Dermis microvascular lymphatic vessel endothelial cell (primary cell): Measurements from ENCODE around the gene LPP. TPM values are rescaled to one million over a fixed set of nuclear protein-coding genes. Genes with fewer than 3 reads are reported as not detected.

ENCODE experiments used
- DNase-seq, 2 donors: peaks; one replicate each; pipeline versions ENCODE4 v3.0.0 to v3.0.0-alpha.2; 2010; ENCODE audit warnings: low read depth in 2 of 2
- total RNA-seq: library from RNA; depleted of rRNA; stranded (reverse); fragments of >200 nt; gene quantifications from 2 replicates; pipeline ENCODE4 v1.2.1, GENCODE V29; 2014

Gene LPP
- total RNA-seq, 1 donor from 2014 or later, result 23.1 TPM

DNA sequence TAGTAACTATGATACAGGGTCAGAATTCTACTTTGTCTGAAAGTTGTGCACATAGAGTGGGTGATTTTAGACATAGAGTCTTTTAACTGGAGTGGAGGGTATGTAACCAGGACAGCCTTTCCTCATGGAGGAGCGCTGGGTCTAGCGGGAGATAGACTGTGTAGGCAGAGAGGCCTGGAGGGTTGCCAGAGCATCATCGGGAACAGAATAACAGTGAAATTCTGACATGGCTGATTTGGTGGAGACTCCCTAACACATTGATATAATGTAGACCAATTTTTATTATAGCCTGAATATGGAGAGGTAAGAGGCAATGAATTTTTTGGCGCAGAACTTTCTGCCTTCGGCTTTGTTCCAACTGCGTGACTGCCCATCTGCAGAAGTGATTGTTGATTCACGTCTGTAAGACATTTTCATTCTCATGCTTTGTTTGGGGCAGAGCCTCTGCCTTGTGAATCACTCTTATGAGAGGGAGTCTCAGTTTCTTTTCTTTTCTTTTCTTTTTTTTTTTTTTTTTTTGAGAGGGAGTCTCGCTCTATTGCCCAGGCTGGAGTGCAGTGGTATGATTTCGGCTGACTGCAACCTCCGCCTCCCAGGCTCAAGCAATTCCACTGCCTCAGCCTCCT, 16.0 kb downstream of the LPP start:
- DNase-seq, result no peak

GRCh38 chr3:188170461-188171459, 16.8 kb downstream of the LPP start:
- DNase-seq, result no peak

DNA sequence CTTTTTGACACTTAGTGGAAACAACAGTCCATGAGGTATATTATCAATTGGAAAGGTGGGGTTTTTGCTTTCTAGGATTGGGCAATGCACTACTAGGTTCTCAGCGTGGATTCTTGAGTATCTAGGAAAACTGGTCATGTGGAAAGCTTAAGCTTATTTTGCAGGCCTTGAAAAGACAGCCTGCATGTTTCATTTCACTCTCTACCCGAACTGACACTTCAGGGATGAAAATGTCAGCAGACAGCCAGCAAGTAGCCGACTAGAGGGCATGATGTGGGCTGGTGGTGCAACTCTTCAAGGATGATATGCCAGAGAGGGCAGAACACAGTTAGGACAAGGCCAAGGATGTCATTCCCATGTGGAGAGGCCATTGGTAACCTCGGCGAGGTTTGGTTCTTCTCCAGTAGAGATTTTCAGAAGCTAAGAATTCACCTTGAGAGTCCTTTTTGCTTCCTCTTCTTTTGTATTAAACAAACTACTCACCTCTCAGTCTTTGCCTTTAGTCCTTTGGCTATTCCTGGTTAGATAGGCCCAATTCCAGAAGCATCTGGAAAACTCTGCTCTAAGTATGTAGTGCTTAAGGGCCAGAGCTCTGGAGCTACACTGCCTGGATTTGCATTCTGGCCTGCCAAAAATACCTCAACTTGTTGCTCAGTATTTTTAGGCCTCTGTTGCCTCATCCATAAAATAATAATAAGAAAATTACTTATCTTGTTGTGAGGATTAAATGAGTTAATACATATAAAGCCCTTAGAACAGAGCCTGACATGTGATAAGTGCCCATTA, 17.9 kb downstream of the LPP start:
- DNase-seq, result no peak

DNA sequence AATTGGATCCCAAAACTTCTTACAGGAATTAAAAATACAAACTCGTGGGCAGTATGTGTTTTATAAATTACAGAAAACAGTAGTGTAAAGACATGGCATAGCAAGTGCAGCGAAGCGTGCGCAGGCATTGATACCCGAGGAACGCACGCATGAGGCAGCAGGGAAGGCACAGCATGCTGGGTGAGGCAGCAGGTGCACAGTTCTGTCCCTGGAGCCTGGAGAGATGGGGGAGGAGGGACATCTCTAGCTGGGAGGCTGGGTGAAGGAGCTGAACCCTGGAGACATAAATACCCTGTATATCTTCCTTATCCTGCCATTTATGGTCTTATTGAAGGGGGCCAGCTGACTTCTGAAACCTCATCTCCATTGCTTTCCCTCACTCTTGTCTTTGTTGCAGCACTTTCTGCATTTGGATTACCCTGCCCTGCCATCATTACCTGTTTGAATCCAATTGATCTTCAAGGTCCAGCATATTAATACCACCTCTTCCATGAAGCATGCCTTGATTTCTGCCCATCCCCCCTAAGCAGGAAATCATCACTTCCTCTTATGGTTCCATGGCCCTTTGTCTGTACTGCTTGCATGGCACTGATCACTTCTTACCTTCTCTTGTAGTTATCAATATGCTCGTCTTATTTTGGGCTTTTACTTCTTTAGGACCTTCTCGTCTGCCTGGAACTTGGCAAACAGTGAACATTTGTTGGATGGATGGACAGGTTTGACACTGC, 20.5 kb downstream of the LPP start:
- DNase-seq, result no peak

- no peak for DNase-seq
Observed at GRCh38 chr3:188176476-188176875, 22.5 kb downstream of the LPP start.

DNA sequence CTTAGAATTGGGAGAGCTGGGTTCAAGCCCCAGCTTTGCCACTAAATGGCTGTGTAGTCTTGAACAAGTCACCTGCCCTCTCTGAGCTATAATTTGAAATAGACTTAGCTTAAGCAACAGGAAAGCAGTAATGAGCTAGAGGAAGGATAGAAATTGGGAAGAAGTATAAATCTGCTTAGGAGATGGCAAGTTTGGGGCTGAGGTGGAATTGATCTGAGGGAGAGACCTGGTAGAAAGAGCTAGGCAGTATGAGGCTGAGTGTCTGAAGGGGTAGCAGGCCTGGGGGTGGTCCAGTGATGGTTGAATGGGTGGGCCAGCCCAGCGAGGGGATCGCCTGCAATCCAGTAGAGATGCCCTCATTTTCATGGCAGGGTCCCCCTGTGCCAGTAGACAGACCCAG, 22.9 kb downstream of the LPP start:
- no peak for DNase-seq

DNA sequence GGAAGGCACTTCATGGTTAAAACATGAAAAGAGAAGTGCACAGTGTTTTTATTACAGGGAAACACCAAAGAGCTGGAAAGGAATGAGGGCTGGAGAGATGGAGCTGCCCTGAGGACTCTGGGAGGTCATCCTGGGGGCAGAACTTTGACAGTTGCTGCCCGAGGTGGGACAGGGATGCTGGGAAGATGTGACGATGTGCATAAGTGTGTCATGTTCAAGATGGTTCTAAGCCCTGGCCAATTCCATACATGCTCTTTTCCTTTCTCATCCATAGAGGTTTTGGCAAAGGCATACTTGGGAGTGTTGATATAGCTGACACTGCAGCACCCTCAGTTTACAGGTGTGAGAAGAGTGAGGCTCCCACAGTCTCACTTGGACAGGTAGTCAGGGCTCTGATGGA, 23.8 kb downstream of the LPP start:
- no peak for DNase-seq

- DNase-seq, result peak in 1 of 2 donors; percentile 19
Observed at GRCh38 chr3:188178293-188178936, 24.5 kb downstream of the LPP start.

DNA sequence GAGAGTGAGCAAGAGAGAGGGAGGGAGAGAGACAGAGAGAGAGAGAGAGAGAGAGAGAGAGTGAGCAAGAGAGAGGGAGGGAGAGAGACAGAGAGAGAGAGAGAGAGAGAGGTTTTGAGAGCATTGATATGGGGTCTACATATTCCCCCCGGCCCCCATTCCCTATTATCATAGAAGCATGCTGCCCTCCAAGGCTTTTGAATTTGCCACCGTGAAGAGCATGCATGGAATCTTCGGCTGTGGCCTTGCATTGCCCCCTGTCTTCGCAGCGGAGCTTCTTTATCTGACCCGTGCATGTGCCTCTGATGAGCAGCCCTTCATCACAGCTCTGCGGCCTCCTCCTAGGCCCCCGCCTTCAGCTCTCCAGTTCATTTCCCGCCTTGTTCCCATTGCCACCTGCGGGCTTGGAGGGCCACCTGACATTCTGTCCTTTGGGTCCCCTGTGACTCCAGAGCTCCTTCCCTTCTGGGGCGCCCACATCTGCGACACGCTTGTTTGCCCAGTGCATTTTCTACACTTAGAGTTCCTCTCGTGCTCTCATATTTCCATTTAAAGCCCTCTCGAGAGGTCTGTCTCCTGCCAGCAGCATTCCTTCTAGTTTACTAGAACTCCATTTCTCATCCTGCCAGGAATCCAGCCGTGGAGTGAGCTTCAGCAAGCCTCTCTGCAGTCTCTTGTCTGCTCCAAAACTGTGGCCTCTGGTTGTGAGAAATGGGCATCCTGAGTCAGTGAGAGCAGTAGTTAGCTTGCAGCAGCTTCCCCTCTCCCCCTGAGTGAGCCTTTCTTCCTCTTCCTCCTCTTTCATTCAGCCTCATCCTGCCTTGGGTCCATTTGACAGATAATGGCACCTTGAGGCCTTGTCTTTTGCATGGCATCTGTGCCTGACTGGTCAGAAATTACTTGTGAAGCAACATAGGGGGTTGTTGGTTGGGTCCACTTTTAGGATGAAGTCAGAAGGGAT, 25.3 kb downstream of the LPP start:
- DNase-seq, result no peak

DNA sequence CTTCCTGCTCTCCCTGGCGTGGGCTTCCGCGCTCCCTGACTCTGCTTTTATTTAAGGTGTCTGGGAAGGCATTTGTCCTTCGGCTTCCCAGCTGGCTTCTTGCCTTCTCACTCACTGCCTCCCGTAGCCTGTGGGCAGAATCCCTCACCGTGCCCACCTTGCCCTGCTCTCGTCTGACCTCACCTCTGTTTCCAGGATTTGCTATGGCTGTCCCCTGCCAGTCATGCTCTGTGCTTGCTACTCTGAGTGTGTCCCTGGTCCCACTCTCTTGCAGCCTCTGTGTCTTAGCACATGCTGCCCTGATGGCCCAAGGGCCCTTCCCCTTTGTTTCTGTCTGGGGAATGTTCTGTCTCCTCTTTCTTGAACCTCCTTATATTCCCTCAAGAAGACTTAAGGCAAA, 26.2 kb downstream of the LPP start:
- no peak for DNase-seq

- peak in 1 of 2 donors; percentile 22 for DNase-seq
Observed at GRCh38 chr3:188183452-188183851, 29.5 kb downstream of the LPP start.

- DNase-seq, result no peak
Observed at GRCh38 chr3:188184160-188184559, 30.2 kb downstream of the LPP start.

GRCh38 chr3:188184649-188185048, 30.7 kb downstream of the LPP start:
- DNase-seq, result no peak

DNA sequence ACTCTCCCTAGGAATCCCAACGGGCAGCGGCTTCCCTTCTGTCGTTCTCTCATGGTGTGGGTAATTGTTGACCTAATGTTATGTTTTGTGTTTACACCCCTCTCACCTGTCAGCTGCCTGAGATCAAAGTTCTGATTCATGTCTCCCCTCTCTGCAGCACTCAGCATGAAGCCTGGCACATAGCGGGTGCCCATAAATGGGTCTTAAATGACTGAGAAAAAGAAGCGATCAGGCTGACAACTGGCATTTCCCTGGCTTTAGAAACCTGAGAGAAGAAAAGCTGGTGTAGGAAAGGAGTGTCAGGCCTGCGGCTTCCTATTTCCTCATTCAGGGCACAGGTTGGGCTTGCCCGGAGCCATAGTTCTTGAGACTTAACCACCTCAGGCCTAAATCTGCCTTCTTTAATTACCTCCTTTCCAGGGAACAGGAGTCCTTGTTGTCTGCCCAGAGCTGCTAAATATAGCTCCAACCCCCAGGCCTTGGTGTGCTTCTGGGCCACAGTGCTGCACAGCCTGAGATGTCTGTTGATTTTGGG, 31.8 kb downstream of the LPP start:
- DNase-seq, result peak in 1 of 2 donors; percentile 11

DNA sequence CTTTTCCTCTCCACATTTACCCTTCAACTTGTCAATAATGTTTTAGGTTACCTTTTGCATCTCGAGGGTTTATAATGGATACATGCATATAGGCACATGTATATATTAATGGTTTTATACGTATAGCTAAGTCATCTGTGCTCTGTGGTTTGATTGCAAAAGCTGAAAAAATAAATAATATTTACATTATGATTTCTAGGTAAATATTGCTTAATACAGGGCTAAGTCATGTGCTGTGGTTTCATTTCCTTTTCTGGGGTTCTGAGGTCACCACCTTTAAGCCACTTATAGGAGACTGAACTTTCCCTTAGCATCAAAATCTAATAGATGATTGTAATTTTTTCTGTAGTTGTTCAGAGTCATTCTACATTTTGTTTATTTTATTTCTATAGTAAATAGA, 33.1 kb downstream of the LPP start:
- peak in 1 of 2 donors; percentile 14 for DNase-seq

- no peak for DNase-seq
Observed at GRCh38 chr3:188188911-188189310, 35.0 kb downstream of the LPP start.

DNA sequence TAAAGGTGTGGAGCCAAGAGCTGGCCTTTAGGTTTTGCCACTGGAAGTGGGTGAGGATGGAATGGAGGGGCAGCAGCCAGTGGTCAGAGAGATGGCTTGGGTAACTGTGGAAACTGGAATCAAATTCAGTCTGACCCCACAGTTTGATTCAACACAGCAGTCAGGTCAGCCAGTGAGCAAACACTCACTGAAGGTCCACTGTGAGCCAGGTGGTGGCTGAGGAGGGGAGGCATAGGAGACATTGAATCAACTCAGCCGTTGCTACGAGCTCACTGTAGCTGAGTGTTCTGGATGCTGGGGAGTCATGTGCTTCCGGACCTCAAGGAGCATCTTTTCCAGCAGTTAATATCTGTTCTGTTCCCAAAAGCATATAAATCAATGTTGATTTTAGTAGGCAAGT, 37.5 kb downstream of the LPP start:
- DNase-seq, result no peak

DNA sequence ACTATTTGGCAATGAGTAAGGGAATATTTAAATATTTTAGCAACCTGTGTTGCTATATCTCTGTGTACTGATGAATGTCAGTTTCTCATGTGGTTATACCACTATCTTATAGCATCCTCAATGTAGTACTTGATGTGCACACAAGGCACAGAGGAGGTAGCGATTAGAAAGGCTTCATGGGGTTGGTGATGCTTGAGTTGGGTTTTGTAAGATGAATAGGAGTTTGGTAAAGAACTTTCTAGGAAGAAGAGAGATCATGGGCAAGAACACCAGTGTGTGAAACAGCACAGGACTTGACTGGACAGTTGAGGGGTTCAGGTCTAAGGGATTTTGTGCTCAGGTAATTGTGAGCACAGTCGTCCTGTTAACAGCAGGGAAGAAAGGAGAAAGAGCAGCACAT, 38.1 kb downstream of the LPP start:
- DNase-seq, result no peak

DNA sequence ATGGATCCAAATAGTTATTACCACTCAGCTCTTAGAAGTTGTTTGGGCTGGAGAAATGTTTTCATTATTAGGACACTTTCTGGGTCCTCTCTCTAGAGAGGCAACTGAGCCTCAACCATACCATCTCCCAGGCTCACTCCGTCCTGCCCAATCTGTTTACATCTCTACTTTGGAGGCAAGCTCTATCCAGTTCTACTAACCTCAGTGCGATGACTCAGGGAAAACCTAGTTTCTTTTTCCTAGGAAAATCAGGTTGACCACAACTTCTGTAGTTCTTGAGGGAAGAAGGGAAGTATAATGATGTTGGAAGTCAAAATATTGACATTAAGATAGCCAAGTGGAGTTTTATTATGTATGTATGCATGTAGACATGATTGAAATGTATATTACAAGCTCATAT, 40.4 kb downstream of the LPP start:
- DNase-seq, result no peak
